GM23338 (cell line): ENCODE data around the gene SEPTIN6. TPM values are rescaled to one million over a fixed set of nuclear protein-coding genes. Genes with fewer than 3 reads are reported as not detected.

Source experiments
- ATAC-seq: fragments of 200-7000 bp; cut with Tn5 transposase; 3 replicates; pipeline ENCODE4 v1.9.1; 2020
- DNase-seq: peaks from one replicate; pipeline ENCODE4 v3.0.0-alpha.2; 2015; ENCODE audit warnings: low spot score
- H2AFZ ChIP-seq: fragments of 200-600 bp; sonication (generic); 2 replicates; pipeline ENCODE4 v1.8.0; 2016; ENCODE audit warnings: antibody characterized with exemption, mild to moderate bottlenecking, moderate library complexity
- H3F3A ChIP-seq: fragments of 200-600 bp; sonication (generic); replicated peaks from 2 replicates; pipeline ENCODE4 v1.8.0; 2017; ENCODE audit warnings: antibody characterized with exemption, mixed run types, low read depth
- H3K27ac ChIP-seq: fragments of 200-600 bp; sonication (generic); 2 replicates; pipeline ENCODE4 v1.6.1; 2016; ENCODE audit warnings: low read depth
- H3K27me3 ChIP-seq: fragments of 200-600 bp; sonication (generic); 2 replicates; pipeline ENCODE4 v1.8.0; 2016; ENCODE audit warnings: mild to moderate bottlenecking, mixed run types, moderate library complexity; ENCODE audit not compliant: insufficient read depth
- H3K36me3 ChIP-seq: fragments of 200-600 bp; sonication (generic); 2 replicates; pipeline ENCODE4 v1.8.0; 2016; ENCODE audit warnings: mild to moderate bottlenecking; ENCODE audit not compliant: insufficient read depth
- H3K4me1 ChIP-seq: fragments of 200-600 bp; sonication (generic); 2 replicates; pipeline ENCODE4 v1.8.0; 2016; ENCODE audit warnings: mild to moderate bottlenecking, moderate library complexity; ENCODE audit not compliant: insufficient read depth
- H3K4me2 ChIP-seq: fragments of 200-600 bp; sonication (generic); 2 replicates; pipeline ENCODE4 v1.7.1; 2017; ENCODE audit warnings: mixed run types
- H3K4me3 ChIP-seq: fragments of 200-600 bp; sonication (generic); 2 replicates; pipeline ENCODE4 v1.6.1; 2016; ENCODE audit warnings: mixed run types
- H3K79me2 ChIP-seq: fragments of 200-600 bp; sonication (generic); replicated peaks from 2 replicates; pipeline ENCODE4 v1.8.0; 2017; ENCODE audit warnings: mild to moderate bottlenecking; ENCODE audit not compliant: insufficient read depth
- H3K9me2 ChIP-seq: fragments of 200-600 bp; sonication (generic); 2 replicates; pipeline ENCODE4 v1.8.0; 2017; ENCODE audit not compliant: insufficient read depth
- H4K20me1 ChIP-seq: fragments of 200-600 bp; sonication (generic); replicated peaks from 2 replicates; pipeline ENCODE4 v1.8.0; 2017; ENCODE audit warnings: mild to moderate bottlenecking; ENCODE audit not compliant: insufficient read depth
- H3K27ac Mint-ChIP-seq: 2 replicates; pipeline ENCODE4 v1.8.0; 2020; ENCODE audit warnings: inconsistent platforms, mild to moderate bottlenecking, moderate library complexity, mixed read lengths
- H3K27me3 Mint-ChIP-seq: 3 replicates; pipeline ENCODE4 v1.8.0; 2022; ENCODE audit warnings: low read depth, mild to moderate bottlenecking, moderate library complexity, mixed read lengths, inconsistent platforms; ENCODE audit not compliant: insufficient read depth, poor library complexity
- H3K36me3 Mint-ChIP-seq: 3 replicates; pipeline ENCODE4 v1.8.0; 2021; ENCODE audit warnings: low read depth, mild to moderate bottlenecking, inconsistent platforms, moderate library complexity, mixed read lengths
- H3K4me1 Mint-ChIP-seq: 3 replicates; pipeline ENCODE4 v1.8.0; 2020; ENCODE audit warnings: mild to moderate bottlenecking, inconsistent platforms, mixed read lengths
- H3K4me3 Mint-ChIP-seq: 3 replicates; pipeline ENCODE4 v1.8.0; 2021; ENCODE audit warnings: moderate library complexity, mild to moderate bottlenecking, inconsistent platforms, mixed read lengths
- H3K9me3 Mint-ChIP-seq: 3 replicates; pipeline ENCODE4 v1.8.0; 2020; ENCODE audit warnings: moderate library complexity, mild to moderate bottlenecking, inconsistent platforms, mixed read lengths
- CREB1 ChIP-seq: fragments of 250-450 bp; sonication (Bioruptor Pico); IDR thresholded peaks from 2 replicates; pipeline ENCODE4 v1.5.0; 2020; ENCODE audit warnings: low read depth, mild to moderate bottlenecking, moderate library complexity
- ETS1 ChIP-seq: IDR thresholded peaks from 2 replicates; pipeline ENCODE4 v1.6.1; 2016; ENCODE audit warnings: antibody characterized with exemption
- EZH2 ChIP-seq: fragments of 200-600 bp; sonication (generic); IDR thresholded peaks from one replicate; pipeline ENCODE4 v1.8.0; 2017; ENCODE audit warnings: antibody characterized with exemption, mild to moderate bottlenecking, low read depth; ENCODE audit not compliant: unreplicated experiment
- EZH2phosphoT487 ChIP-seq: fragments of 200-600 bp; sonication (generic); IDR thresholded peaks from one replicate; pipeline ENCODE4 v1.8.1; 2018; ENCODE audit warnings: antibody characterized with exemption; ENCODE audit not compliant: unreplicated experiment
- JUNB ChIP-seq: IDR thresholded peaks from one replicate; pipeline ENCODE4 v1.6.1; 2016; ENCODE audit warnings: antibody characterized with exemption; ENCODE audit not compliant: unreplicated experiment
- POLR2AphosphoS5 ChIP-seq: IDR thresholded peaks from 2 replicates; pipeline ENCODE4 v1.6.1; 2016; ENCODE audit warnings: antibody characterized with exemption, low read depth
- REST ChIP-seq: IDR thresholded peaks from one replicate; pipeline ENCODE4 v1.6.1; 2018; ENCODE audit warnings: antibody characterized with exemption; ENCODE audit not compliant: unreplicated experiment
- STAT1 ChIP-seq: IDR thresholded peaks from one replicate; pipeline ENCODE4 v1.6.1; 2016; ENCODE audit warnings: antibody characterized with exemption; ENCODE audit not compliant: unreplicated experiment
- ZNF114 ChIP-seq: fragments of 250-450 bp; sonication (Bioruptor Pico); IDR thresholded peaks from 2 replicates; pipeline ENCODE4 v1.5.0; 2020; ENCODE audit warnings: mild to moderate bottlenecking, moderate library complexity
- ZNF331 ChIP-seq: fragments of 250-450 bp; sonication (Bioruptor Pico); IDR thresholded peaks from 2 replicates; pipeline ENCODE4 v1.5.0; 2020; ENCODE audit warnings: low read depth, mild to moderate bottlenecking, moderate library complexity
- ZNF462 ChIP-seq: fragments of 250-450 bp; sonication (Bioruptor Pico); IDR thresholded peaks from 2 replicates; pipeline ENCODE4 v1.5.0; 2020; ENCODE audit warnings: mild to moderate bottlenecking, moderate library complexity
- polyA plus RNA-seq: library from polyadenylated mRNA; unstranded; fragments of >200 nt; fragmentation: Nextera tagmentation; extraction: Ambion mirVana; gene quantifications from 2 replicates; pipeline ENCODE4 v1.2.1, GENCODE V29; 2016
- total RNA-seq: library from RNA; depleted of rRNA; stranded (reverse); fragments of >200 nt; shearing (Covaris generic); gene quantifications from 2 replicates; pipeline ENCODE4 v1.2.3, GENCODE V29; 2014

The SEPTIN6 gene
- total and polyA plus RNA-seq, 2 experiments from 2014 or later, result 37.0 to 43.6 TPM

GRCh38 chrX:119676949-119677653 lies 15.9 kb downstream of the SEPTIN6 start:
- Histone ChIP-seq H3K27ac (no peak overlapping the region), H3K9me2 (no peaks in the 10 kb centered on the region), H3K36me3 (no peaks in the 10 kb centered on the region), H3K4me1 (peaks cover 5% of the 10 kb centered on the region; the same call in 1 of the 2 replicates), H4K20me1 (no peaks in the 10 kb centered on the region), H3K4me3 (no peak overlapping the region), H3K27me3 (no peaks in the 10 kb centered on the region), H3K79me2 (peaks cover 16% of the 10 kb centered on the region), H3F3A (no peaks in the 10 kb centered on the region), H2AFZ (no peak overlapping the region), H3K4me2 (no peak overlapping the region)
- H3K27me3 Mint-ChIP-seq, result peaks cover 1% of the 10 kb centered on the region
- DNase-seq (no peak), ATAC-seq (peak; percentile 51)
- peaks cover 2% of the 10 kb centered on the region; the same call in 1 of the 3 replicates for H3K36me3 Mint-ChIP-seq
- H3K9me3 Mint-ChIP-seq, result no peaks in the 10 kb centered on the region
- no peak for TF ChIP-seq ZNF114 (CRISPR knock-in tag)
- H3K4me1 Mint-ChIP-seq, result peaks cover 7% of the 10 kb centered on the region
- H3K4me3 Mint-ChIP-seq, result no peak overlapping the region
- no peak overlapping the region for H3K27ac Mint-ChIP-seq

GRCh38 chrX:119673336-119673735 lies 19.6 kb downstream of the SEPTIN6 start:
- DNase-seq (no peak), ATAC-seq (no peak)
- Mint-ChIP-seq H3K9me3 (no peaks in the 10 kb centered on the region), H3K4me1 (peaks cover 4% of the 10 kb centered on the region; the same call in 2 of the 3 replicates), H3K27me3 (peaks cover 1% of the 10 kb centered on the region), H3K4me3 (no peak overlapping the region), H3K36me3 (peaks cover 7% of the 10 kb centered on the region; the same call in 1 of the 3 replicates), H3K27ac (no peak overlapping the region)
- H3K4me2 ChIP-seq, result no peak overlapping the region
- H3F3A ChIP-seq, result no peaks in the 10 kb centered on the region
- H3K27ac ChIP-seq, result no peak overlapping the region
- no peaks in the 10 kb centered on the region for H3K27me3 ChIP-seq
- no peaks in the 10 kb centered on the region for H4K20me1 ChIP-seq
- no peaks in the 10 kb centered on the region for H3K4me1 ChIP-seq
- H2AFZ ChIP-seq, result no peak overlapping the region
- no peaks in the 10 kb centered on the region for H3K9me2 ChIP-seq
- H3K36me3 ChIP-seq, result no peaks in the 10 kb centered on the region
- no peak overlapping the region for H3K4me3 ChIP-seq
- no peaks in the 10 kb centered on the region for H3K79me2 ChIP-seq
- TF ChIP-seq ETS1 (no peak), ZNF114 (CRISPR knock-in tag) (no peak), EZH2 (no peak), JUNB (no peak), POLR2AphosphoS5 (no peak), CREB1 (CRISPR knock-in tag) (no peak), ZNF462 (CRISPR knock-in tag) (no peak), ZNF331 (CRISPR knock-in tag) (no peak), REST (no peak), STAT1 (no peak), EZH2phosphoT487 (no peak)
